Measurements from ENCODE around the gene ZC3HAV1L. TPM values are rescaled to one million over a fixed set of nuclear protein-coding genes. Genes with fewer than 3 reads are reported as not detected.
"Not testable (repeated sequence)": the region's sequence is repeated elsewhere in the genome, so short reads cannot be mapped to it uniquely, and the experiment has no call there.

ZC3HAV1L gene
- total RNA-seq, 1 donor from 2014 or later, result 16.7 TPM

GRCh38 chr7:139026551-139026950 lies 9.3 kb downstream of the ZC3HAV1L start:
- H3K27ac ChIP-seq (ENCODE audit: low read depth, low read length), result no peak overlapping the region
- H3K4me1 ChIP-seq (ENCODE audit: control insufficient read depth in 3 of 3, insufficient read depth in 3 of 3, low read length in 3 of 3), result no peaks in the 10 kb centered on the region
- no peaks in the 10 kb centered on the region for H3K9me3 ChIP-seq (ENCODE audit: control insufficient read depth in 3 of 3, low read length in 3 of 3)
- H3K4me3 ChIP-seq (ENCODE audit: low read length in 3 of 3), result no peak overlapping the region
- no peak overlapping the region for H3K9ac ChIP-seq (ENCODE audit: low read depth in 1 of 3, low read length in 3 of 3)
- peaks cover 0 to 8% (median 3%) of the 10 kb centered on the region in 3 donors for H3K36me3 ChIP-seq (ENCODE audit: control insufficient read depth in 3 of 3, insufficient read depth in 3 of 3, low read length in 3 of 3)
- no peaks in the 10 kb centered on the region for H3K27me3 ChIP-seq (ENCODE audit: control insufficient read depth in 3 of 3, insufficient read depth in 3 of 3, low read length in 3 of 3)

- not testable (repeated sequence) for H3K4me1 ChIP-seq (ENCODE audit: control insufficient read depth in 3 of 3, insufficient read depth in 3 of 3, low read length in 3 of 3); H3K36me3 ChIP-seq (ENCODE audit: control insufficient read depth in 3 of 3, insufficient read depth in 3 of 3, low read length in 3 of 3); H3K27ac ChIP-seq (ENCODE audit: low read depth, low read length); H3K27me3 ChIP-seq (ENCODE audit: control insufficient read depth in 3 of 3, insufficient read depth in 3 of 3, low read length in 3 of 3); H3K9me3 ChIP-seq (ENCODE audit: control insufficient read depth in 3 of 3, low read length in 3 of 3); H3K4me3 ChIP-seq (ENCODE audit: low read length in 3 of 3); H3K9ac ChIP-seq (ENCODE audit: low read depth in 1 of 3, low read length in 3 of 3)
These were observed 10.0 kb downstream of the ZC3HAV1L start for GRCh38 chr7:139025861-139026260.

- Histone ChIP-seq H3K27me3 (ENCODE audit: control insufficient read depth in 3 of 3, insufficient read depth in 3 of 3, low read length in 3 of 3) (no peaks in the 10 kb centered on the region), H3K4me3 (ENCODE audit: low read length in 3 of 3) (no peak overlapping the region), H3K9me3 (ENCODE audit: control insufficient read depth in 3 of 3, low read length in 3 of 3) (no peaks in the 10 kb centered on the region), H3K36me3 (ENCODE audit: control insufficient read depth in 3 of 3, insufficient read depth in 3 of 3, low read length in 3 of 3) (peaks cover 0 to 8% (median 3%) of the 10 kb centered on the region in 3 donors), H3K4me1 (ENCODE audit: control insufficient read depth in 3 of 3, insufficient read depth in 3 of 3, low read length in 3 of 3) (no peaks in the 10 kb centered on the region), H3K27ac (ENCODE audit: low read depth, low read length) (no peak overlapping the region), H3K9ac (ENCODE audit: low read depth in 1 of 3, low read length in 3 of 3) (no peak overlapping the region)
These were observed 12.8 kb downstream of the ZC3HAV1L start for GRCh38 chr7:139023076-139023475.

DNA sequence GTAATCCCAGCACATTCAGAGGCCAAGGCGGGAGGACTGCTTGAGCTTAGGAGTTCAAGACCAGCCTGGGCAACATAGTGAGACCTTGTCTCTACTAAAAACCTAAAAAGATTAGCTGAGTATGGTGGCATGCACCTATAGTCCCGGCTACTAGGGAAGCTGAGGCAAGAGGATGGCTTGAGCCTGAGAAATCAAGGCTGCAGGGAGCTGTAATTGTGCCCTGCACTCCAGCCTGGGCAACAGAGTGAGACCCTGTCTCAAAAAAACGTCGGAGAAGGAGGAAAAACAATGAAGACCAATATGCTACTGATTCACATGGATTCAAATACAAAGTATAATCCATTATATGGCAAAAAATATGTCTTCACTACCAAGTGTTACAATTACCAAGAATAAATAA lies 13.6 kb downstream of the ZC3HAV1L start:
- no peaks in the 10 kb centered on the region for H3K9me3 ChIP-seq (ENCODE audit: control insufficient read depth in 3 of 3, low read length in 3 of 3)
- H3K27me3 ChIP-seq (ENCODE audit: control insufficient read depth in 3 of 3, insufficient read depth in 3 of 3, low read length in 3 of 3), result no peaks in the 10 kb centered on the region

GRCh38 chr7:139018910-139019309 lies 16.9 kb downstream of the ZC3HAV1L start:
- H3K36me3 ChIP-seq (ENCODE audit: control insufficient read depth in 3 of 3, insufficient read depth in 3 of 3, low read length in 3 of 3), result no peaks in the 10 kb centered on the region
- H3K4me1 ChIP-seq (ENCODE audit: control insufficient read depth in 3 of 3, insufficient read depth in 3 of 3, low read length in 3 of 3), result no peaks in the 10 kb centered on the region
- no peak overlapping the region for H3K4me3 ChIP-seq (ENCODE audit: low read length in 3 of 3)
- H3K27ac ChIP-seq (ENCODE audit: low read depth, low read length), result no peak overlapping the region
- H3K9me3 ChIP-seq (ENCODE audit: control insufficient read depth in 3 of 3, low read length in 3 of 3), result no peaks in the 10 kb centered on the region
- no peak overlapping the region for H3K9ac ChIP-seq (ENCODE audit: low read depth in 1 of 3, low read length in 3 of 3)
- H3K27me3 ChIP-seq (ENCODE audit: control insufficient read depth in 3 of 3, insufficient read depth in 3 of 3, low read length in 3 of 3), result no peaks in the 10 kb centered on the region

More for the DNA sequence above, 13.6 kb downstream of the ZC3HAV1L start:
- no peak overlapping the region for H3K9ac ChIP-seq (ENCODE audit: low read depth in 1 of 3, low read length in 3 of 3)
- H3K4me3 ChIP-seq (ENCODE audit: low read length in 3 of 3), result no peak overlapping the region
- no peaks in the 10 kb centered on the region for H3K4me1 ChIP-seq (ENCODE audit: control insufficient read depth in 3 of 3, insufficient read depth in 3 of 3, low read length in 3 of 3)
- H3K27ac ChIP-seq (ENCODE audit: low read depth, low read length), result no peak overlapping the region
- H3K36me3 ChIP-seq (ENCODE audit: control insufficient read depth in 3 of 3, insufficient read depth in 3 of 3, low read length in 3 of 3), result peaks cover 0 to 8% (median 3%) of the 10 kb centered on the region in 3 donors

- Histone ChIP-seq H3K27me3 (ENCODE audit: control insufficient read depth in 3 of 3, insufficient read depth in 3 of 3, low read length in 3 of 3) (no peaks in the 10 kb centered on the region), H3K36me3 (ENCODE audit: control insufficient read depth in 3 of 3, insufficient read depth in 3 of 3, low read length in 3 of 3) (no peaks in the 10 kb centered on the region), H3K9me3 (ENCODE audit: control insufficient read depth in 3 of 3, low read length in 3 of 3) (no peaks in the 10 kb centered on the region), H3K9ac (ENCODE audit: low read depth in 1 of 3, low read length in 3 of 3) (no peak overlapping the region), H3K4me3 (ENCODE audit: low read length in 3 of 3) (no peak overlapping the region), H3K4me1 (ENCODE audit: control insufficient read depth in 3 of 3, insufficient read depth in 3 of 3, low read length in 3 of 3) (no peaks in the 10 kb centered on the region), H3K27ac (ENCODE audit: low read depth, low read length) (no peak overlapping the region)
These were observed 18.8 kb downstream of the ZC3HAV1L start for GRCh38 chr7:139016931-139017511.

GRCh38 chr7:139011373-139011772 lies 24.5 kb downstream of the ZC3HAV1L start:
- no peak overlapping the region for H3K9ac ChIP-seq (ENCODE audit: low read depth in 1 of 3, low read length in 3 of 3)
- no peaks in the 10 kb centered on the region for H3K4me1 ChIP-seq (ENCODE audit: control insufficient read depth in 3 of 3, insufficient read depth in 3 of 3, low read length in 3 of 3)
- H3K4me3 ChIP-seq (ENCODE audit: low read length in 3 of 3), result no peak overlapping the region
- H3K27me3 ChIP-seq (ENCODE audit: control insufficient read depth in 3 of 3, insufficient read depth in 3 of 3, low read length in 3 of 3), result no peaks in the 10 kb centered on the region
- H3K36me3 ChIP-seq (ENCODE audit: control insufficient read depth in 3 of 3, insufficient read depth in 3 of 3, low read length in 3 of 3), result no peaks in the 10 kb centered on the region
- no peaks in the 10 kb centered on the region for H3K9me3 ChIP-seq (ENCODE audit: control insufficient read depth in 3 of 3, low read length in 3 of 3)
- H3K27ac ChIP-seq (ENCODE audit: low read depth, low read length), result no peak overlapping the region

DNA sequence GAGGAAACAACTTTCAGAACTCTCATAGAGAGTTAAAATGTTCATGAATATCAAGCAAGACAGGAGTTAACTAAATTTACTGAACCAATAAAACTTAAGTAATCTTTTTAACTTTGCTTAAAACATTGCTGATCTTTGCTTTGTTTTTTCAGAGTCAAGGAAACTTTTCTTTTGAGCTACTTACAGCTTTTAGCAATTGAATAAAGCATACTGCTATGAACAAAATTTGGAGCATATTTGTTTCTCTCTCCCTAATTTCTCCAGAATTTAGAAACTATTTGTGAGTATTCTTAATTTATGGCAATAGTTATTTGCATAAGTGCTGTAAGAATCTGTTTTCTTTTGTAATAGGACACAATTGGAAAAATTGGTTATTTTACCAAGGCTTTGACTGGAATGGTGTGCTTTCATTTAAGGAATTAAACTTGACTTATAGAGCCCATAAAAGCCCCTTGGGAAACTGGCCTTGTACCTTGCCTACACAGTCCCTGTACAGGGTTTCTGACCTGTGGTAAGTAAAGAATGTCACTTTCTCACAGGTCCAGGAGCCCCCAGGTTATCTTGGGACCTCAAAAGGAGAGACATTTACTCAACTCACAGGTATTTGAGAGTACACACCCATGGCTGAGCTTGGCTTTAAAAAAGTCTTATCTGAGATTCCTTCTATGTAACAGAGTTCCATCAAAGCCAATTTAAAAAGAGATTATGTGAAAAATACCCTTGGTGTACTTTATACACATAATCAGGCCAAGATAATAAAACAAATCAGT lies 31.3 kb downstream of the ZC3HAV1L start:
- Histone ChIP-seq H3K9me3 (ENCODE audit: control insufficient read depth in 3 of 3, low read length in 3 of 3) (peaks cover 0 to 2% (median 0%) of the 10 kb centered on the region in 3 donors), H3K27ac (ENCODE audit: low read depth, low read length) (no peak overlapping the region), H3K27me3 (ENCODE audit: control insufficient read depth in 3 of 3, insufficient read depth in 3 of 3, low read length in 3 of 3) (no peaks in the 10 kb centered on the region), H3K9ac (ENCODE audit: low read depth in 1 of 3, low read length in 3 of 3) (no peak overlapping the region), H3K4me3 (ENCODE audit: low read length in 3 of 3) (no peak overlapping the region), H3K36me3 (ENCODE audit: control insufficient read depth in 3 of 3, insufficient read depth in 3 of 3, low read length in 3 of 3) (no peaks in the 10 kb centered on the region), H3K4me1 (ENCODE audit: control insufficient read depth in 3 of 3, insufficient read depth in 3 of 3, low read length in 3 of 3) (no peaks in the 10 kb centered on the region)

DNA sequence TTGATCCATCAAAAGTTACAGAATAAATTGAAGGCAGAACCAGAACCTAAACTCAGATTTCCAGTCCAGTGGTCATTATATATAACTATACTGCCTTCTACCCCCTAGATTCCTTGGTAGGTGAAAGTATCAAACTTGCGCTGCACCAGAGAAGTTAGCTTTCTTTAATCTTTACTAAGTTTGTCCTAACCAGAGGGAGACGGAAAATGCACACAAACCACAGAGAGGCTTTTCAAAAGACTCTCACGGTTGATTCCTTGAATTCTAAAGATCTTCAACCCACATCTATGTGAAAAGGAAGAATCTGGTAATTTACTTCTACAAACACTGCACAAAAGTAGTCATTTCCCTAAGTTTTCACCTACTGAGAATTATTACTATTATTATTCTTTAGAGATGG lies 36.4 kb downstream of the ZC3HAV1L start:
- Histone ChIP-seq H3K36me3 (ENCODE audit: control insufficient read depth in 3 of 3, insufficient read depth in 3 of 3, low read length in 3 of 3) (no peaks in the 10 kb centered on the region), H3K4me3 (ENCODE audit: low read length in 3 of 3) (no peak overlapping the region), H3K27ac (ENCODE audit: low read depth, low read length) (no peak overlapping the region), H3K27me3 (ENCODE audit: control insufficient read depth in 3 of 3, insufficient read depth in 3 of 3, low read length in 3 of 3) (no peaks in the 10 kb centered on the region), H3K4me1 (ENCODE audit: control insufficient read depth in 3 of 3, insufficient read depth in 3 of 3, low read length in 3 of 3) (no peaks in the 10 kb centered on the region), H3K9ac (ENCODE audit: low read depth in 1 of 3, low read length in 3 of 3) (no peak overlapping the region), H3K9me3 (ENCODE audit: control insufficient read depth in 3 of 3, low read length in 3 of 3) (peaks cover 0 to 2% (median 0%) of the 10 kb centered on the region in 3 donors)

GRCh38 chr7:138992052-138992531 lies 43.8 kb downstream of the ZC3HAV1L start:
- H3K9ac ChIP-seq (ENCODE audit: low read depth in 1 of 3, low read length in 3 of 3), result no peak overlapping the region
- peaks cover 2 to 8% (median 6%) of the 10 kb centered on the region in 3 donors for H3K4me1 ChIP-seq (ENCODE audit: control insufficient read depth in 3 of 3, insufficient read depth in 3 of 3, low read length in 3 of 3)
- no peaks in the 10 kb centered on the region for H3K27me3 ChIP-seq (ENCODE audit: control insufficient read depth in 3 of 3, insufficient read depth in 3 of 3, low read length in 3 of 3)
- no peaks in the 10 kb centered on the region for H3K36me3 ChIP-seq (ENCODE audit: control insufficient read depth in 3 of 3, insufficient read depth in 3 of 3, low read length in 3 of 3)
- H3K27ac ChIP-seq (ENCODE audit: low read depth, low read length), result no peak overlapping the region
- H3K4me3 ChIP-seq (ENCODE audit: low read length in 3 of 3), result peak overlapping the region in 1 of 3 donors; percentile 30
- H3K9me3 ChIP-seq (ENCODE audit: control insufficient read depth in 3 of 3, low read length in 3 of 3), result peaks cover 0 to 8% (median 0%) of the 10 kb centered on the region in 3 donors

All from skeletal muscle tissue (tissue), 4 donors.